GM12878 (cell line): ENCODE measurements around the gene DTX4. TPM values are rescaled to one million over a fixed set of nuclear protein-coding genes. Genes with fewer than 3 reads are reported as not detected.
A peak's percentile ranks its signal among the peaks of the same experiment; 100 is the strongest.

Source experiments
- ATAC-seq: fragments of 200-7000 bp; cut with Tn5 transposase; 3 replicates; pipeline ENCODE4 v1.9.1; 2020; ENCODE audit warnings: mild to moderate bottlenecking, moderate library complexity
- BruUV-seq: library from RNA; stranded (reverse); fragments of 400-500 nt; replicated peaks from 2 replicates; lab custom pipeline; 2021; lab: Mats Ljungman, UMichigan
- CTCF ChIA-PET: fragments of 300-600 bp; sonication (Branson Sonifier 250); formaldehyde crosslinking; extraction: SDS; loops from one replicate; lab custom pipeline; 2021; ENCODE audit warnings: inconsistent platforms; lab: Yijun Ruan, JAX
- POLR2A ChIA-PET: fragments of 350-600 bp; formaldehyde crosslinking; extraction: SDS; loops from one replicate; lab custom pipeline; 2021; ENCODE audit warnings: inconsistent platforms; lab: Charles Lee
- RAD21 ChIA-PET: fragments of 300-600 bp; sonication (Branson Sonifier 250); formaldehyde crosslinking; loops from one replicate; lab custom pipeline; 2023; ENCODE audit warnings: antibody characterized with exemption; ENCODE audit not compliant: unreplicated experiment; lab: Charles Lee
- SMC1A ChIA-PET: fragments of 300-600 bp; sonication (Branson Sonifier 250); formaldehyde crosslinking; loops from one replicate; lab custom pipeline; 2023; ENCODE audit not compliant: unreplicated experiment, uncharacterized antibody; lab: Charles Lee
- DNase-seq: peaks from one replicate; pipeline ENCODE4 v3.0.0-alpha.2; 2011; ENCODE audit warnings: low read depth, low spot score
- FAIRE-seq: peaks from 3 replicates; lab custom pipeline; 2011; peaks lifted over from hg19 to GRCh38; lab: Jason Lieb, UNC
- H2AFZ ChIP-seq: 2 replicates; pipeline ENCODE4 v1.6.0; 2011; ENCODE audit warnings: low read depth, low read length, control low read depth; ENCODE audit not compliant: control insufficient read depth
- H3K27ac ChIP-seq: 2 replicates; pipeline ENCODE4 v1.5.1; 2011; ENCODE audit warnings: control low read depth; ENCODE audit not compliant: control insufficient read depth, insufficient read depth
- H3K27me3 ChIP-seq, 2 experiments: replicated peaks in 1 of 2; 2 replicates each; pipeline versions ENCODE4 v1.6.0 to v1.6.1; 2011; ENCODE audit warnings: low read length in 1 of 2; ENCODE audit not compliant: control insufficient read depth in 2 of 2, insufficient read depth in 2 of 2
- H3K36me3 ChIP-seq, 2 experiments: 2 replicates each; pipeline ENCODE4 v1.5.1; 2011; ENCODE audit warnings: low read length in 1 of 2; ENCODE audit not compliant: control insufficient read depth in 2 of 2, insufficient read depth in 2 of 2
- H3K4me1 ChIP-seq: 2 replicates; pipeline ENCODE4 v1.6.1; 2011; ENCODE audit warnings: mild to moderate bottlenecking, low read length, moderate library complexity, mixed read lengths; ENCODE audit not compliant: control insufficient read depth, insufficient read depth
- H3K4me2 ChIP-seq: 2 replicates; pipeline ENCODE4 v1.6.0; 2011; ENCODE audit warnings: control low read depth; ENCODE audit not compliant: control insufficient read depth, insufficient read depth
- H3K4me3 ChIP-seq: fragments of 200-600 bp; sonication (generic); 2 replicates; pipeline ENCODE4 v1.5.1; 2016
- H3K79me2 ChIP-seq: 2 replicates; pipeline ENCODE4 v1.6.0; 2011; ENCODE audit warnings: low read length; ENCODE audit not compliant: control insufficient read depth, insufficient read depth
- H3K9ac ChIP-seq: 2 replicates; pipeline ENCODE4 v1.8.0; 2011; ENCODE audit warnings: low read length, control low read depth, mixed read lengths; ENCODE audit not compliant: control insufficient read depth, insufficient read depth
- H3K9me3 ChIP-seq: replicated peaks from 3 replicates; pipeline ENCODE4 v1.5.1; 2011; ENCODE audit warnings: mild to moderate bottlenecking, low read length; ENCODE audit not compliant: control insufficient read depth, insufficient read depth
- H4K20me1 ChIP-seq: 2 replicates; pipeline ENCODE4 v1.6.0; 2011; ENCODE audit not compliant: control insufficient read depth, insufficient read depth
- BCL11A ChIP-seq: IDR thresholded peaks from 2 replicates; pipeline ENCODE4 v1.6.1; 2011; ENCODE audit warnings: low read depth, low read length
- BRCA1 ChIP-seq: IDR thresholded peaks from 2 replicates; pipeline ENCODE4 v1.6.1; 2011; ENCODE audit warnings: low read depth, low read length, improper control_type of control experiment
- CEBPZ ChIP-seq: fragments of 150-350 bp; IDR thresholded peaks from 2 replicates; pipeline ENCODE4 v1.6.1; 2016; ENCODE audit warnings: low read depth, low read length
- FOXK2 ChIP-seq: fragments of 450-650 bp; IDR thresholded peaks from 2 replicates; pipeline ENCODE4 v1.6.1; 2017; ENCODE audit warnings: mild to moderate bottlenecking, moderate library complexity
- JUNB ChIP-seq: IDR thresholded peaks from 2 replicates; pipeline ENCODE4 v1.6.1; 2016; ENCODE audit warnings: antibody characterized with exemption, mild to moderate bottlenecking
- MEF2B ChIP-seq: fragments of 450-650 bp; IDR thresholded peaks from 2 replicates; pipeline ENCODE4 v1.6.1; 2018; ENCODE audit warnings: mild to moderate bottlenecking, moderate library complexity; ENCODE audit not compliant: partially characterized antibody, poor library complexity, severe bottlenecking
- MTA2 ChIP-seq: fragments of 450-650 bp; IDR thresholded peaks from 2 replicates; pipeline ENCODE4 v1.6.1; 2016; ENCODE audit warnings: low read depth, mild to moderate bottlenecking, moderate library complexity
- MYC ChIP-seq: IDR thresholded peaks from 2 replicates; pipeline ENCODE4 v1.6.1; 2011; ENCODE audit warnings: mild to moderate bottlenecking, low read length, moderate library complexity, inconsistent platforms; ENCODE audit not compliant: insufficient read depth, insufficient replicate concordance, insufficient read length, severe bottlenecking
- PAX8 ChIP-seq: fragments of 450-650 bp; IDR thresholded peaks from 2 replicates; pipeline ENCODE4 v1.6.1; 2017; ENCODE audit warnings: mild to moderate bottlenecking, moderate library complexity
- RB1 ChIP-seq: fragments of 450-650 bp; formaldehyde crosslinking; IDR thresholded peaks from 2 replicates; pipeline ENCODE4 v1.6.1; 2017; ENCODE audit warnings: mild to moderate bottlenecking, borderline replicate concordance
- SIN3A ChIP-seq: IDR thresholded peaks from 2 replicates; pipeline ENCODE4 v1.6.1; 2012; ENCODE audit warnings: low read depth, low read length, improper control_type of control experiment
- STAT3 ChIP-seq: IDR thresholded peaks from 2 replicates; pipeline ENCODE4 v1.6.1; 2011; ENCODE audit warnings: low read depth, low read length, improper control_type of control experiment
- SUPT20H ChIP-seq: IDR thresholded peaks from 2 replicates; pipeline ENCODE4 v1.6.1; 2011; ENCODE audit warnings: low read depth, mild to moderate bottlenecking, low read length, moderate library complexity, borderline replicate concordance; ENCODE audit not compliant: control insufficient read depth
- SUZ12 ChIP-seq: fragments of 200-600 bp; sonication (generic); IDR thresholded peaks from one replicate; pipeline ENCODE4 v1.6.1; 2018; ENCODE audit warnings: antibody characterized with exemption, mild to moderate bottlenecking; ENCODE audit not compliant: unreplicated experiment
- TCF3 ChIP-seq: IDR thresholded peaks from 2 replicates; pipeline ENCODE4 v1.6.1; 2012; ENCODE audit warnings: low read depth, mild to moderate bottlenecking, low read length, borderline replicate concordance; ENCODE audit not compliant: insufficient read depth
- WGBS: methylation state at CpG from one replicate; pipeline ENCODE4 v1.1.6; 2016; ENCODE audit warnings: low lambda C conversion rate; ENCODE audit not compliant: insufficient replicate concordance, insufficient coverage; ENCODE audit errors: missing lambda C conversion rate; 5-methylcytosine and 5-hydroxymethylcytosine counted together
- in situ Hi-C: fragments of 300-500 bp; cut with MboI; formaldehyde crosslinking; loops from 9 replicates; pipeline ENCODE4 v1.14.3; 2018; ENCODE audit warnings: mixed read lengths
- intact Hi-C: fragments of 100-400 bp; cut with micrococcal nuclease; formaldehyde crosslinking; loops from one replicate; pipeline ENCODE4 v1.14.2; 2022; ENCODE audit not compliant: unreplicated experiment
- polyA plus RNA-seq, 11 experiments: library from polyadenylated mRNA; depleted of rRNA in 4 of 11; unstranded in 6 of 11; stranded (reverse) in 5 of 11; fragments of >200 nt; fragmentation: Nextera tagmentation in 4 of 11; fragmentation: Illumina TruSeq in 1 of 11; extraction: Ambion mirVana in 4 of 11; extraction: Trizol in 1 of 11; gene quantifications; 1 replicate in 1 of 11; 2 replicates in 10 of 11; pipeline versions ENCODE4 v1.2.1 to v1.2.3, GENCODE V29; 2011 to 2016; ENCODE audit warnings: inconsistent platforms in 2 of 11, missing spikeins in 2 of 11, low read depth in 1 of 11
- total RNA-seq, 4 experiments: library from RNA; depleted of rRNA in 3 of 4; stranded (reverse); fragments of >200 nt in 3 of 4; fragmentation: Illumina TruSeq in 1 of 4; extraction: Trizol in 1 of 4; gene quantifications; 2 replicates each; pipeline versions ENCODE4 v1.2.1 to v1.2.3, GENCODE V29; 2013 to 2021
- TF ChIP-seq, protein P1 (sequence below): fragments of 450-650 bp; IDR thresholded peaks from 2 replicates; pipeline ENCODE4 v1.6.1; 2017; ENCODE audit warnings: mild to moderate bottlenecking

DTX4 gene
- total and polyA plus RNA-seq, 10 of the 15 experiments (the other 5 are each of a cell fraction or from before 2014, with no cell fraction given) = 3.8 to 25.8 (median 10.5) TPM

DNA sequence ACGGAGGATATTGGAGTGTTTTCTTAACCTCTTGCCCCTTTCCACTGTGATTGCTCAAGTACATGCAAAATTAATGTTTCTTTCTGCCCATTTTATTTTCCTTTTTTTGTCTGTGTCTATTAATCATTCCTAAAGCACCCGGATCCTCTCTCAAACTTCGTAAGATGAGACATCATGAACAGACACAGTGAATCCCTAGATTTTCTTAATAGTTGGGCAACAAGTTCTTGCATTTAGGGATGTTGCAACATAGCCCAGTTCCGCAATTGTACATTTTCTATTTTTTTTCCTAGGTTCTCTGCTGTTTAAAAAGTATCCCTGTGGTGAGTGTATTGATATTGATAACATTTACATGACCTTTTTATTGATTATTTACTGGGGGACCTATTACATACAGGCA, 26.4 kb upstream of the DTX4 start (continued):
- TF ChIP-seq, protein P1, sequence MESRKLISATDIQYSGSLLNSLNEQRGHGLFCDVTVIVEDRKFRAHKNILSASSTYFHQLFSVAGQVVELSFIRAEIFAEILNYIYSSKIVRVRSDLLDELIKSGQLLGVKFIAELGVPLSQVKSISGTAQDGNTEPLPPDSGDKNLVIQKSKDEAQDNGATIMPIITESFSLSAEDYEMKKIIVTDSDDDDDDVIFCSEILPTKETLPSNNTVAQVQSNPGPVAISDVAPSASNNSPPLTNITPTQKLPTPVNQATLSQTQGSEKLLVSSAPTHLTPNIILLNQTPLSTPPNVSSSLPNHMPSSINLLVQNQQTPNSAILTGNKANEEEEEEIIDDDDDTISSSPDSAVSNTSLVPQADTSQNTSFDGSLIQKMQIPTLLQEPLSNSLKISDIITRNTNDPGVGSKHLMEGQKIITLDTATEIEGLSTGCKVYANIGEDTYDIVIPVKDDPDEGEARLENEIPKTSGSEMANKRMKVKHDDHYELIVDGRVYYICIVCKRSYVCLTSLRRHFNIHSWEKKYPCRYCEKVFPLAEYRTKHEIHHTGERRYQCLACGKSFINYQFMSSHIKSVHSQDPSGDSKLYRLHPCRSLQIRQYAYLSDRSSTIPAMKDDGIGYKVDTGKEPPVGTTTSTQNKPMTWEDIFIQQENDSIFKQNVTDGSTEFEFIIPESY = no peak

DNA sequence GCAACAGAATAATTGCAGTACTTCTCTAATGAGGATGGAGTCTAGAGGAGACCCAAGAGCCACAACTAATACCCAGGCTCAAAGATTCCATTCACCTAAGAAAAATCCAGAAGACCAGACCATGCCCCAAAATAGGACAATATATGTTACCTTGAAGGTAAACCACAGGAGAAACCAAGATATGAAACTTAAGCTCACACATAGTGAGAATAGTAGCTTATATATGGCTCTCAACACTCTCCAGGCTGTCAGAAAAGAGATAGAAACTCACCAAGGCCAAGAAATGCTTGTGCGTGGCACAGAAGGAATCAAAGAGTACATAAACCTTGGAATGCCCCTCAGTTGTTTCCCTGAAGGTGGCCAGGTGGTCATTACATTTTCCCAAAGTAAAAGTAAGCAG, 20.2 kb upstream of the DTX4 start:
- SMC1A ChIA-PET = interaction anchor here (1.0 to 2.8 kb wide), 12 partner anchors 9 to 122 kb away, joined by 3 to 17 read pairs (median 4); partner anchors contain the start of genes DTX4 and FAM111A
- in situ Hi-C loops = loop anchor here (10.0 kb wide), 1 partner anchor 497 kb away; no protein-coding TSS in a partner anchor
- POLR2A ChIA-PET = interaction anchor here (0.5 to 1.4 kb wide), 4 partner anchors 8 to 51 kb away, joined by 3 to 5 read pairs (median 3); partner anchors contain the start of gene FAM111A
- no peak for DNase-seq
- H3K9me3 ChIP-seq = no peaks in the 10 kb centered on the region
- FAIRE-seq = no peak
- CTCF ChIA-PET = interaction anchor here (1.3 to 2.9 kb wide), 10 partner anchors 10 to 98 kb away, joined by 3 to 17 read pairs (median 8); partner anchors contain the start of genes DTX4, FAM111A and FAM111B
- H4K20me1 ChIP-seq = no peaks in the 10 kb centered on the region
- peak overlapping the region; percentile 83 for H3K27ac ChIP-seq
- H3K79me2 ChIP-seq = peaks cover 34% of the 10 kb centered on the region
- H3K27me3 ChIP-seq = no peaks in the 10 kb centered on the region
- H3K4me3 ChIP-seq = peak overlapping the region; percentile 44; the same call in 1 of the 2 replicates
- no peak overlapping the region for H2AFZ ChIP-seq
- H3K36me3 ChIP-seq = peaks cover 0 to 1% of the 10 kb centered on the region in 2 experiments; a peak in 2 of 4 replicates
- ATAC-seq = peak; percentile 83
- intact Hi-C loops = loop anchor here (1.0 kb wide), 1 partner anchor 7 kb away; no protein-coding TSS in a partner anchor
- peak overlapping the region; percentile 48; the same call in 1 of the 2 replicates for H3K9ac ChIP-seq
- H3K4me1 ChIP-seq = peaks cover 34% of the 10 kb centered on the region
- WGBS = 4% methylated on average over 1 of the region's 1 CpG
- RAD21 ChIA-PET = interaction anchor here (1.2 to 2.1 kb wide), 6 partner anchors 10 to 35 kb away, joined by 3 to 11 read pairs (median 3); partner anchors contain the start of gene FAM111A
- H3K4me2 ChIP-seq = peak overlapping the region; percentile 84
- no TSS peak for BruUV-seq
- TF ChIP-seq BRCA1 (no peak), SUPT20H (no peak), BCL11A (0 out of 2 replicates have a peak, but pooled peaks have one; percentile 4), TCF3 (no peak), MTA2 (no peak), CEBPZ (no peak), STAT3 (no peak), JUNB (0 out of 2 replicates have a peak, but pooled peaks have one; percentile 27), MEF2B (no peak), RB1 (no peak), FOXK2 (no peak), SUZ12 (no peak), PAX8 (no peak), SIN3A (no peak), MYC (no peak)
